ENCODE measurements around the gene TBC1D9. TPM values are rescaled to one million over a fixed set of nuclear protein-coding genes. Genes with fewer than 3 reads are reported as not detected.

Gene TBC1D9
- total and polyA plus RNA-seq, 7 donors = 5.4 to 10.2 (median 8.2) TPM

GRCh38 chr4:140755774-140756318, 339 bp downstream of the TBC1D9 start:
- H3K4me1 ChIP-seq = peaks cover 0 to 15% (median 6%) of the 10 kb centered on the region in 4 donors
- peak overlapping the region; percentile 82 to 98 (median 86) for H3K27ac ChIP-seq
- TF ChIP-seq, protein P1, sequence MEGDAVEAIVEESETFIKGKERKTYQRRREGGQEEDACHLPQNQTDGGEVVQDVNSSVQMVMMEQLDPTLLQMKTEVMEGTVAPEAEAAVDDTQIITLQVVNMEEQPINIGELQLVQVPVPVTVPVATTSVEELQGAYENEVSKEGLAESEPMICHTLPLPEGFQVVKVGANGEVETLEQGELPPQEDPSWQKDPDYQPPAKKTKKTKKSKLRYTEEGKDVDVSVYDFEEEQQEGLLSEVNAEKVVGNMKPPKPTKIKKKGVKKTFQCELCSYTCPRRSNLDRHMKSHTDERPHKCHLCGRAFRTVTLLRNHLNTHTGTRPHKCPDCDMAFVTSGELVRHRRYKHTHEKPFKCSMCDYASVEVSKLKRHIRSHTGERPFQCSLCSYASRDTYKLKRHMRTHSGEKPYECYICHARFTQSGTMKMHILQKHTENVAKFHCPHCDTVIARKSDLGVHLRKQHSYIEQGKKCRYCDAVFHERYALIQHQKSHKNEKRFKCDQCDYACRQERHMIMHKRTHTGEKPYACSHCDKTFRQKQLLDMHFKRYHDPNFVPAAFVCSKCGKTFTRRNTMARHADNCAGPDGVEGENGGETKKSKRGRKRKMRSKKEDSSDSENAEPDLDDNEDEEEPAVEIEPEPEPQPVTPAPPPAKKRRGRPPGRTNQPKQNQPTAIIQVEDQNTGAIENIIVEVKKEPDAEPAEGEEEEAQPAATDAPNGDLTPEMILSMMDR (IDR thresholded peaks at IDR 0.05) = no peak
- TF ChIP-seq EP300 (IDR thresholded peaks at IDR 0.05) (no peak), POLR2A (IDR thresholded peaks at IDR 0.05) (no peak), POLR2AphosphoS5 (IDR thresholded peaks at IDR 0.05) (no peak)
- no peaks in the 10 kb centered on the region for H3K9me3 ChIP-seq
- DNase-seq = peak; percentile 74
- H3K36me3 ChIP-seq = no peaks in the 10 kb centered on the region
- no peaks in the 10 kb centered on the region for H3K27me3 ChIP-seq
- 0 to 1% methylated on average over 74 of the region's 74 CpGs for WGBS, 2 donors
- peak overlapping the region; percentile 60 to 94 (median 76) for H3K4me3 ChIP-seq
- intact Hi-C loops (cut with DNase I) = loop anchor here (10.0 kb wide), 1 partner anchor 79 kb away; no protein-coding TSS in a partner anchor

DNA sequence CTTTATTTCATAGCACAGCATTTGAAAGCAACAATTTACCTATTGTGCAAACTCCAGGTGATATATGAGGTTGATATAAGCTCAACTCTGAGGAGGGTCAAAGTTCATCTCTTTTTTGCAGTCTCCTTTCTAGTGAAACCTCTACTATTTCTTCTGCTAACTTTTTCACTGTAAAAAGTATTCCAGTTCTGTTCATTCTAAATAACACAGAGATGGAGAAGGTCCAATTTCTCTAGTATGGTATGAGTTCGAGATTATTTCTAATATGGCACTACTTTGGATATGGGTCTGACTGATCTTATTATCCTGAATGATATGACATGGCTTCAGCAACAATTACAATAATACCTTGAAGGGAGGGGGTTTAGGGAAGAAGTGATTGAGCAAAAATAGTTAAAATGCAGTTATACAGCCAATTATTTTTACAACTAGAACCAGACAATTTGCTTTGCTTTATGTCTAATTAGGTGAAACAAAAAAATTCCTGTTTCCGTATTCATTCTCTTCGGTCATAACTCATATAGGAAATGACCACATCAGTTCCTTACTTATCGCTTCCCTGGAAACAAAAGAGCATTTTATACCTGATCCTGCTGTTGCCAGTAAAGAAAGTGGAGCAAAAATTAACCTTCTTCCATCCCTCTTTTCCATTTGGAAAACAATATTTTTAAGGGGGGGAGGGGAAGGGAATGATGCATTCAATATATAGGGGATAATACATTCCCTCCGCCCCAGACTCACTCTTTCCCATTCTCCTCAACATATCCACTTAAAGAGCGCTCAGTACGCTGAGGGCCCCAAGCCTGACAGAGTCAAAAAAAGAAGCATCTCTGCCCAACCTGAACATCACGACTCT, 1.0 kb downstream of the TBC1D9 start:
- H3K27me3 ChIP-seq = no peaks in the 10 kb centered on the region
- H3K4me3 ChIP-seq = peak overlapping the region; percentile 60 to 94 (median 76)
- peaks cover 0 to 1% (median 0%) of the 10 kb centered on the region in 4 donors for H3K9me3 ChIP-seq
- no peak for TF ChIP-seq EP300 (IDR thresholded peaks at IDR 0.05)
- no peak for TF ChIP-seq POLR2AphosphoS5 (IDR thresholded peaks at IDR 0.05)
- TF ChIP-seq, protein P1 (IDR thresholded peaks at IDR 0.05) = no peak
- TF ChIP-seq POLR2A (IDR thresholded peaks at IDR 0.05) = no peak
- 16 to 32% methylated on average over 8 of the region's 8 CpGs for WGBS, 2 donors
- intact Hi-C loops (cut with DNase I) = loop anchor here (10.0 kb wide), 1 partner anchor 80 kb away; no protein-coding TSS in a partner anchor
- peak overlapping the region; percentile 82 to 98 (median 86) for H3K27ac ChIP-seq
- H3K36me3 ChIP-seq = no peaks in the 10 kb centered on the region
- H3K4me1 ChIP-seq = peaks cover 0 to 15% (median 6%) of the 10 kb centered on the region in 4 donors
- no peak for DNase-seq

DNA sequence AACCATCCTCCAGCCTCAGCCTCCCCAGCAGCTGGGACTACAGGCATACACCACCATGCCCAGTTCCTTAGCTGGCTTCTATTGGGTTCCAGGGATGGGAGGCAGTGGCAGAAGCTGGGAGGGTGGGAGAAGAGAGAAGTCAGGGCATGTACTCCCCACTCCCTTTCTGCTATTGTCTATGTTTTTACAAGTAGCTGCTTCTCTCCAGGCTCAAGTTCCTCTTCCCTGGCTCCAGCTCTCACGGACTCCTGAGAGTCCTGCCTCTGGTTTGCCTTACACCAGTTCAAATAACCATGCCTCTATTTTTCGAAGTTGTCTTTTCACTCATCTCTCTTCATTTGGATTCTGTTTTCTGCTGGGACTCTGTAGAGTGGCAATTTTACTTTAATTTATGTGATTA, 2.9 kb downstream of the TBC1D9 start:
- WGBS, 2 donors = 87 to 89% methylated on average over 2 of the region's 2 CpGs
- TF ChIP-seq, protein P1 (IDR thresholded peaks at IDR 0.05) = no peak
- no peak for TF ChIP-seq EP300 (IDR thresholded peaks at IDR 0.05)
- TF ChIP-seq POLR2A (IDR thresholded peaks at IDR 0.05) = no peak
- no peak for TF ChIP-seq POLR2AphosphoS5 (IDR thresholded peaks at IDR 0.05)
- intact Hi-C loops (cut with DNase I) = loop anchor here (10.0 kb wide), 1 partner anchor 81 kb away; no protein-coding TSS in a partner anchor
- H3K9me3 ChIP-seq = peaks cover 0 to 1% (median 0%) of the 10 kb centered on the region in 4 donors
- H3K36me3 ChIP-seq = no peaks in the 10 kb centered on the region
- DNase-seq = no peak
- no peak overlapping the region for H3K4me3 ChIP-seq
- H3K27me3 ChIP-seq = no peaks in the 10 kb centered on the region
- peaks cover 0 to 15% (median 6%) of the 10 kb centered on the region in 4 donors for H3K4me1 ChIP-seq
- H3K27ac ChIP-seq = no peak overlapping the region

GRCh38 chr4:140752291-140753068, 3.7 kb downstream of the TBC1D9 start:
- DNase-seq = no peak
- Histone ChIP-seq H3K27me3 (no peaks in the 10 kb centered on the region), H3K9me3 (peaks cover 0 to 1% (median 0%) of the 10 kb centered on the region in 4 donors), H3K4me3 (no peak overlapping the region), H3K4me1 (peaks cover 0 to 15% (median 6%) of the 10 kb centered on the region in 4 donors), H3K27ac (no peak overlapping the region), H3K36me3 (no peaks in the 10 kb centered on the region)
- TF ChIP-seq POLR2AphosphoS5 (IDR thresholded peaks at IDR 0.05) (no peak), POLR2A (IDR thresholded peaks at IDR 0.05) (no peak), EP300 (IDR thresholded peaks at IDR 0.05) (no peak)
- TF ChIP-seq, protein P1 (IDR thresholded peaks at IDR 0.05) = no peak
- intact Hi-C loops (cut with DNase I) = loop anchor here (10.0 kb wide), 1 partner anchor 82 kb away; no protein-coding TSS in a partner anchor

All from sigmoid colon (tissue), 7 donors.